HepG2 (cell line): ENCODE results near the gene MDH2. TPM values are rescaled to one million over a fixed set of nuclear protein-coding genes. Genes with fewer than 3 reads are reported as not detected.

ENCODE experiments used
- ATAC-seq: fragments of 200-7000 bp; cut with Tn5 transposase; 3 replicates; pipeline ENCODE4 v1.9.1; 2020; ENCODE audit warnings: mild to moderate bottlenecking, moderate library complexity
- BruUV-seq: library from RNA; stranded (reverse); fragments of 400-500 nt; replicated peaks from 2 replicates; lab custom pipeline; 2021; lab: Mats Ljungman, UMichigan
- CTCF ChIA-PET: fragments of 300-600 bp; formaldehyde crosslinking; extraction: SDS; loops from one replicate; lab custom pipeline; 2021; ENCODE audit warnings: low total read pairs, inconsistent platforms, low intra/inter-chr PET ratio; lab: Yijun Ruan, JAX
- POLR2A ChIA-PET: fragments of 350-600 bp; sonication (Branson Sonifier 250); formaldehyde crosslinking; loops from one replicate; lab custom pipeline; 2020; ENCODE audit warnings: antibody characterized with exemption, inconsistent platforms; lab: Yijun Ruan, JAX
- DNase-seq: peaks from one replicate; pipeline ENCODE4 v3.0.0-alpha.2; 2015; ENCODE audit warnings: low spot score
- FAIRE-seq: peaks from 3 replicates; lab custom pipeline; 2011; peaks lifted over from hg19 to GRCh38; lab: Jason Lieb, UNC
- H2AFZ ChIP-seq: one replicate; pipeline ENCODE4 v1.6.1; 2011; ENCODE audit warnings: low read length, inconsistent platforms
- H3K27ac ChIP-seq: fragments of 300-600 bp; 3 replicates; pipeline ENCODE4 v1.8.0; 2011; ENCODE audit warnings: mixed run types, mild to moderate bottlenecking, mixed read lengths, low read length, inconsistent platforms; ENCODE audit not compliant: insufficient read depth; ENCODE audit errors: extremely low read length
- H3K27me3 ChIP-seq, 2 experiments: fragments of 200-600 bp in 1 of 2; 2 replicates in 1 of 2; 3 replicates in 1 of 2; pipeline versions ENCODE4 v1.6.0 to v1.8.0; 2011; ENCODE audit warnings: low read length in 2 of 2, mild to moderate bottlenecking in 2 of 2, moderate library complexity in 2 of 2, inconsistent platforms in 1 of 2; ENCODE audit not compliant: insufficient read depth in 2 of 2, control insufficient read depth in 1 of 2
- H3K36me3 ChIP-seq, 2 experiments: fragments of 200-600 bp in 1 of 2; replicated peaks in 1 of 2; 2 replicates in 1 of 2; 3 replicates in 1 of 2; pipeline versions ENCODE4 v1.5.1 to v1.8.0; 2011; ENCODE audit warnings: low read length in 2 of 2, inconsistent platforms in 1 of 2; ENCODE audit not compliant: insufficient read depth in 2 of 2, control insufficient read depth in 1 of 2
- H3K4me1 ChIP-seq: 2 replicates; pipeline ENCODE4 v1.5.1; 2012; ENCODE audit warnings: low read length, inconsistent platforms; ENCODE audit not compliant: insufficient read depth
- H3K4me2 ChIP-seq: 2 replicates; pipeline ENCODE4 v1.6.0; 2011; ENCODE audit warnings: low read depth, low read length, inconsistent platforms
- H3K4me3 ChIP-seq, 3 experiments: fragments of 200-600 bp in 1 of 3; sonication (generic), shearing (Covaris generic) in 1 of 3; replicated peaks in 1 of 3; 2 replicates each; pipeline ENCODE4 v1.5.1; 2011 to 2016; ENCODE audit warnings: low read length in 3 of 3, inconsistent platforms in 2 of 3, low read depth in 2 of 3, mild to moderate bottlenecking in 2 of 3, control low read depth in 1 of 3, mixed read lengths in 1 of 3; ENCODE audit not compliant: insufficient read depth in 1 of 3
- H3K79me2 ChIP-seq: one replicate; pipeline ENCODE4 v1.6.1; 2011; ENCODE audit warnings: low read length, inconsistent platforms; ENCODE audit not compliant: insufficient read depth
- H3K9ac ChIP-seq: 2 replicates; pipeline ENCODE4 v1.6.0; 2011; ENCODE audit warnings: mild to moderate bottlenecking, low read depth, low read length, inconsistent platforms; ENCODE audit not compliant: insufficient read depth
- H3K9me3 ChIP-seq: 2 replicates; pipeline ENCODE4 v1.5.1; 2012; ENCODE audit warnings: mild to moderate bottlenecking, low read length
- H4K20me1 ChIP-seq: 2 replicates; pipeline ENCODE4 v1.6.0; 2011; ENCODE audit warnings: inconsistent platforms, mild to moderate bottlenecking, low read length, moderate library complexity; ENCODE audit not compliant: insufficient read depth
- ARID4A ChIP-seq: sonication (generic); formaldehyde crosslinking; IDR thresholded peaks from 2 replicates; pipeline ENCODE4 v1.5.0; 2020; ENCODE audit warnings: mild to moderate bottlenecking, missing genetic modification reagents, borderline replicate concordance
- ERF ChIP-seq: IDR thresholded peaks from 2 replicates; pipeline ENCODE4 v1.6.1; 2018; ENCODE audit warnings: missing biosample characterization, missing genetic modification reagents
- HBP1 ChIP-seq: IDR thresholded peaks from 2 replicates; pipeline ENCODE4 v1.6.1; 2016; ENCODE audit warnings: low read depth, control low read depth
- HNF4G ChIP-seq, 2 experiments: sonication (generic) in 1 of 2; formaldehyde crosslinking in 1 of 2; IDR thresholded peaks; 2 replicates each; pipeline versions ENCODE4 v1.4.0 to v1.6.1; 2011 to 2020; ENCODE audit warnings: borderline replicate concordance in 2 of 2, low read depth in 2 of 2, mild to moderate bottlenecking in 2 of 2, low read length in 1 of 2, missing genetic modification reagents in 1 of 2, moderate library complexity in 1 of 2
- PITX1 ChIP-seq: sonication (generic); formaldehyde crosslinking; IDR thresholded peaks from 2 replicates; pipeline ENCODE4 v1.5.1; 2020; ENCODE audit warnings: mild to moderate bottlenecking, missing genetic modification reagents
- RAD21 ChIP-seq: fragments of 450-650 bp; formaldehyde crosslinking; IDR thresholded peaks from 2 replicates; pipeline ENCODE4 v1.5.0; 2020; ENCODE audit warnings: mild to moderate bottlenecking
- REPIN1 ChIP-seq: sonication (generic); formaldehyde crosslinking; IDR thresholded peaks from 2 replicates; pipeline ENCODE4 v1.8.0; 2022; ENCODE audit warnings: missing genetic modification reagents, low read depth, mild to moderate bottlenecking, borderline replicate concordance
- TEAD3 ChIP-seq: optimal IDR thresholded peaks from 2 replicates; pipeline ENCODE3; 2016; ENCODE audit warnings: borderline replicate concordance
- ZBTB7B ChIP-seq: sonication (generic); formaldehyde crosslinking; IDR thresholded peaks from 2 replicates; pipeline ENCODE4 v1.4.0; 2020; ENCODE audit warnings: missing genetic modification reagents
- ZNF138 ChIP-seq: sonication (generic); formaldehyde crosslinking; IDR thresholded peaks from 2 replicates; pipeline ENCODE4 v1.5.0; 2020; ENCODE audit warnings: mild to moderate bottlenecking, low read depth, missing genetic modification reagents
- ZNF296 ChIP-seq: sonication (generic); formaldehyde crosslinking; conservative IDR thresholded peaks from 2 replicates; pipeline ENCODE4 v1.5.0; 2020; ENCODE audit warnings: mild to moderate bottlenecking, missing genetic modification reagents
- ZNF746 ChIP-seq: sonication (generic); formaldehyde crosslinking; IDR thresholded peaks from 2 replicates; pipeline ENCODE4 v1.8.0; 2022; ENCODE audit warnings: mild to moderate bottlenecking, missing genetic modification reagents
- WGBS: methylation state at CpG from one replicate; pipeline ENCODE4 v1.1.6; 2017; ENCODE audit warnings: low lambda C conversion rate; 5-methylcytosine and 5-hydroxymethylcytosine counted together
- in situ Hi-C: cut with HindIII; loops from 2 replicates; pipeline ENCODE4 v1.10.0; 2017; ENCODE audit warnings: low pct_unique_long_range_greater_than_20kb; ENCODE audit not compliant: extremely low pct_ligation_motif_present
- intact Hi-C: fragments of 100-400 bp; cut with micrococcal nuclease; formaldehyde crosslinking; loops from one replicate; pipeline ENCODE4 v1.10.0; 2022; ENCODE audit not compliant: unreplicated experiment
- polyA plus RNA-seq, 8 experiments: library from polyadenylated mRNA; depleted of rRNA in 3 of 8; stranded (reverse) in 7 of 8; unstranded in 1 of 8; fragments of >200 nt; fragmentation: Illumina TruSeq in 4 of 8; extraction: Trizol in 4 of 8; gene quantifications; 2 replicates each; pipeline versions ENCODE4 v1.2.1 to v1.2.3, GENCODE V29; 2011 to 2016; ENCODE audit warnings: low read depth in 4 of 8, missing spikeins in 1 of 8, mixed read lengths in 1 of 8; ENCODE audit not compliant: insufficient read depth in 1 of 8
- total RNA-seq, 5 experiments: library from RNA; depleted of rRNA; stranded (reverse); fragments of >200 nt; fragmentation: Illumina TruSeq; extraction: Trizol; gene quantifications; 2 replicates each; pipeline ENCODE4 v1.2.3, GENCODE V29; 2016; ENCODE audit warnings: low read depth in 1 of 5
- TF ChIP-seq, protein P1 (sequence below): IDR thresholded peaks from 2 replicates; pipeline ENCODE4 v1.4.0; 2020; ENCODE audit warnings: mild to moderate bottlenecking, missing genetic modification reagents

MDH2 gene
- total and polyA plus RNA-seq, 2 of the 13 experiments (the other 11 are each of a cell fraction or from before 2014, with no cell fraction given): 81.4 to 90.3 TPM

DNA sequence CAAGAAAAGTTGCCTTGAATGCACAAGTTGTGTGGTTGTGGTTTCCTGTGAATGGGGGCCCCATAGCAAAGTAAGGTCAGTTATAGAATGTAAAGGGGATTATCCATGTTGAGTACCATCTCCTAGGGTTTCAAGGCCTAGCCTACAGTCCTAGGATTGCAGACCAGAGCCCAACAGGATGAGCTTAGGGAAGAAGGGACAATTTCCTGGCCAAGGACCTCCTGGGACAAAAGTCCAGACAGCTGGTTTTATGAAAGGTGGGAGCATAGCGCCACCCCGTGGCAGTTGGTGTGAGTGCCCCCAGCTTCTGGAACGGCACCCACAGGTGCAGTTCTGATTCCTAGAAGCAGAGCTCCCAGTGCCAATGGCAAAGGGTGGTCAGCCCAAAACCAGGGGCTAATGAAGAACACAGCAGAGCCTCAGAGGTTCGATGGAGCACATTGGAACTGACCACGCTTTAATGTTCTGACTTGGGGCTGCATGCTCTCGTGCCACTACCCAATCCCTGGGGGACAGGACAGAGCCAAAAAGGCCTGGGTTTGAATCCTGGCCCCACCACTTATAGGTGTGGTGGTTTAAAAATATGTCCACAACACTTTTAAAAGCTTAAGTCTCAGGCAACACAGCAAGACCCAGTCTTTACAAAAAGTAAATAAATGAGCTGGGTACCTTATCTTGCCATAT is 27.7 kb upstream of the MDH2 start:
- in situ Hi-C loops: no loop called here
- Histone ChIP-seq H3K79me2 (no peaks in the 10 kb centered on the region), H3K36me3 (peaks cover 0 to 28% of the 10 kb centered on the region in 2 experiments; a peak in 3 of 5 replicates), H4K20me1 (no peaks in the 10 kb centered on the region), H3K4me3 (no peak overlapping the region), H3K9ac (no peak overlapping the region), H3K4me2 (no peak overlapping the region), H3K9me3 (no peaks in the 10 kb centered on the region), H3K4me1 (peaks cover 8% of the 10 kb centered on the region), H3K27me3 (no peaks in the 10 kb centered on the region), H3K27ac (no peak overlapping the region), H2AFZ (no peak overlapping the region)
- DNase-seq: peak; percentile 69
- BruUV-seq: no TSS peak
- ChIA-PET CTCF (interaction anchor here (1.7 kb wide), 1 partner anchor 153 kb away, joined by 39 read pairs; no protein-coding TSS in a partner anchor), POLR2A (interaction anchor here (0.8 to 1.8 kb wide), 3 partner anchors 104 to 154 kb away, joined by 3 to 13 read pairs (median 7); no protein-coding TSS in a partner anchor)
- ATAC-seq: peak; percentile 96
- 33% methylated on average over 6 of the region's 6 CpGs for WGBS
- peak; percentile 85 for FAIRE-seq
- intact Hi-C loops: loop anchor here (1.0 kb wide), 1 partner anchor 154 kb away; no protein-coding TSS in a partner anchor
- 0 out of 2 replicates have a peak, but pooled peaks have one; percentile 46 for TF ChIP-seq PITX1 (CRISPR knock-in tag)
- TF ChIP-seq, protein P1, sequence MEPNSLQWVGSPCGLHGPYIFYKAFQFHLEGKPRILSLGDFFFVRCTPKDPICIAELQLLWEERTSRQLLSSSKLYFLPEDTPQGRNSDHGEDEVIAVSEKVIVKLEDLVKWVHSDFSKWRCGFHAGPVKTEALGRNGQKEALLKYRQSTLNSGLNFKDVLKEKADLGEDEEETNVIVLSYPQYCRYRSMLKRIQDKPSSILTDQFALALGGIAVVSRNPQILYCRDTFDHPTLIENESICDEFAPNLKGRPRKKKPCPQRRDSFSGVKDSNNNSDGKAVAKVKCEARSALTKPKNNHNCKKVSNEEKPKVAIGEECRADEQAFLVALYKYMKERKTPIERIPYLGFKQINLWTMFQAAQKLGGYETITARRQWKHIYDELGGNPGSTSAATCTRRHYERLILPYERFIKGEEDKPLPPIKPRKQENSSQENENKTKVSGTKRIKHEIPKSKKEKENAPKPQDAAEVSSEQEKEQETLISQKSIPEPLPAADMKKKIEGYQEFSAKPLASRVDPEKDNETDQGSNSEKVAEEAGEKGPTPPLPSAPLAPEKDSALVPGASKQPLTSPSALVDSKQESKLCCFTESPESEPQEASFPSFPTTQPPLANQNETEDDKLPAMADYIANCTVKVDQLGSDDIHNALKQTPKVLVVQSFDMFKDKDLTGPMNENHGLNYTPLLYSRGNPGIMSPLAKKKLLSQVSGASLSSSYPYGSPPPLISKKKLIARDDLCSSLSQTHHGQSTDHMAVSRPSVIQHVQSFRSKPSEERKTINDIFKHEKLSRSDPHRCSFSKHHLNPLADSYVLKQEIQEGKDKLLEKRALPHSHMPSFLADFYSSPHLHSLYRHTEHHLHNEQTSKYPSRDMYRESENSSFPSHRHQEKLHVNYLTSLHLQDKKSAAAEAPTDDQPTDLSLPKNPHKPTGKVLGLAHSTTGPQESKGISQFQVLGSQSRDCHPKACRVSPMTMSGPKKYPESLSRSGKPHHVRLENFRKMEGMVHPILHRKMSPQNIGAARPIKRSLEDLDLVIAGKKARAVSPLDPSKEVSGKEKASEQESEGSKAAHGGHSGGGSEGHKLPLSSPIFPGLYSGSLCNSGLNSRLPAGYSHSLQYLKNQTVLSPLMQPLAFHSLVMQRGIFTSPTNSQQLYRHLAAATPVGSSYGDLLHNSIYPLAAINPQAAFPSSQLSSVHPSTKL (CRISPR knock-in tag): peak; percentile 15; the same call in 1 of the 2 replicates
- no peak for TF ChIP-seq ZNF138 (CRISPR knock-in tag)
- TF ChIP-seq ZNF296 (CRISPR knock-in tag): no peak
- peak; percentile 24; the same call in 1 of the 2 replicates for TF ChIP-seq ARID4A (CRISPR knock-in tag)
- peak; percentile 48; the same call in 1 of the 2 replicates for TF ChIP-seq ERF (CRISPR knock-in tag)
- peak; percentile 80; the same call in 1 of the 2 replicates for TF ChIP-seq HNF4G (IDR thresholded peaks at IDR 0.05; ENCODE audit: borderline replicate concordance, low read depth, low read length)
- 0 out of 2 replicates have a peak, but pooled peaks have one; percentile 40 for TF ChIP-seq HNF4G (CRISPR knock-in tag; IDR thresholded peaks at IDR 0.05; ENCODE audit: borderline replicate concordance, low read depth)
- peak; percentile 93 for TF ChIP-seq RAD21 (CRISPR knock-in tag)
- TF ChIP-seq ZBTB7B: peak; percentile 54; the same call in 1 of the 2 replicates
- peak; percentile 85; the same call in 1 of the 2 replicates for TF ChIP-seq REPIN1 (CRISPR knock-in tag)
- TF ChIP-seq HBP1 (CRISPR knock-in tag): 0 out of 2 replicates have a peak, but pooled peaks have one; percentile 29
- TF ChIP-seq TEAD3 (CRISPR knock-in tag): peak; percentile 15
- no peak for TF ChIP-seq ZNF746 (CRISPR knock-in tag)
